Neuronal stem cell (in vitro differentiated cells): Measurements from ENCODE around the gene ZNF592.
"Not testable (repeated sequence)": the region's sequence is repeated elsewhere in the genome, so short reads cannot be mapped to it uniquely, and the experiment has no call there.

ENCODE experiments used
- DNase-seq: peaks from one replicate; pipeline ENCODE4 v3.0.0-alpha.2; 2013; ENCODE audit warnings: low spot score
- H2AFZ ChIP-seq: one replicate; pipeline ENCODE4 v1.6.1; 2013; ENCODE audit warnings: mild to moderate bottlenecking, low read length, inconsistent platforms
- H2AK5ac ChIP-seq: 2 replicates; pipeline ENCODE4 v1.6.1; 2013; ENCODE audit warnings: low read depth, mild to moderate bottlenecking, inconsistent platforms, low read length, moderate library complexity, mixed read lengths
- H2BK120ac ChIP-seq: 2 replicates; pipeline ENCODE4 v1.6.1; 2013; ENCODE audit warnings: low read depth, mild to moderate bottlenecking, inconsistent platforms, low read length, moderate library complexity, mixed read lengths
- H2BK12ac ChIP-seq: one replicate; pipeline ENCODE4 v1.6.1; 2013; ENCODE audit warnings: low read length, inconsistent platforms
- H2BK15ac ChIP-seq: 2 replicates; pipeline ENCODE4 v1.6.1; 2013; ENCODE audit warnings: mild to moderate bottlenecking, low read length, inconsistent platforms, mixed read lengths
- H2BK5ac ChIP-seq: one replicate; pipeline ENCODE4 v1.6.1; 2013; ENCODE audit warnings: inconsistent platforms, mild to moderate bottlenecking, low read length, moderate library complexity
- H3K14ac ChIP-seq: one replicate; pipeline ENCODE4 v1.6.1; 2013; ENCODE audit warnings: low read length, inconsistent platforms
- H3K18ac ChIP-seq: 2 replicates; pipeline ENCODE4 v1.6.1; 2013; ENCODE audit warnings: low read length, inconsistent platforms
- H3K23ac ChIP-seq: 2 replicates; pipeline ENCODE4 v1.6.1; 2013; ENCODE audit warnings: low read depth, mild to moderate bottlenecking, mixed read lengths, low read length, inconsistent platforms; ENCODE audit not compliant: poor library complexity
- H3K27ac ChIP-seq: replicated peaks from 3 replicates; pipeline ENCODE4 v1.5.1; 2013; ENCODE audit warnings: low read length, inconsistent platforms
- H3K27me3 ChIP-seq, 3 experiments: 2 replicates each; pipeline ENCODE4 v1.6.1; 2013; ENCODE audit warnings: low read length in 3 of 3, mild to moderate bottlenecking in 2 of 3, inconsistent platforms in 1 of 3, low read depth in 1 of 3, mixed read lengths in 1 of 3, moderate library complexity in 1 of 3; ENCODE audit not compliant: control insufficient read depth in 3 of 3, insufficient read depth in 3 of 3
- H3K36me3 ChIP-seq, 2 donors: replicated peaks in 1 of 2; 2 replicates each; pipeline ENCODE4 v1.6.1; 2013; ENCODE audit warnings: low read length in 2 of 2; ENCODE audit not compliant: control insufficient read depth in 2 of 2, insufficient read depth in 2 of 2
- H3K4ac ChIP-seq: 2 replicates; pipeline ENCODE4 v1.6.1; 2013; ENCODE audit warnings: inconsistent platforms, mild to moderate bottlenecking, low read length, moderate library complexity
- H3K4me1 ChIP-seq, 2 donors: 1 replicate in 1 of 2; 2 replicates in 1 of 2; pipeline ENCODE4 v1.6.1; 2013; ENCODE audit warnings: low read length in 2 of 2, low read depth in 1 of 2; ENCODE audit not compliant: control insufficient read depth in 2 of 2, insufficient read depth in 1 of 2
- H3K4me2 ChIP-seq: one replicate; pipeline ENCODE4 v1.6.1; 2013; ENCODE audit warnings: mild to moderate bottlenecking, low read length, inconsistent platforms; ENCODE audit not compliant: insufficient read depth, poor library complexity, severe bottlenecking
- H3K4me3 ChIP-seq, 2 donors: 2 replicates each; pipeline ENCODE4 v1.5.1; 2013; ENCODE audit warnings: low read length in 2 of 2, mild to moderate bottlenecking in 2 of 2, inconsistent platforms in 1 of 2, moderate library complexity in 1 of 2
- H3K79me1 ChIP-seq: one replicate; pipeline ENCODE4 v1.6.1; 2013; ENCODE audit warnings: low read depth, mild to moderate bottlenecking, inconsistent platforms, low read length, moderate library complexity
- H3K9ac ChIP-seq: one replicate; pipeline ENCODE4 v1.6.1; 2013; ENCODE audit warnings: mild to moderate bottlenecking, low read depth, low read length, inconsistent platforms; ENCODE audit not compliant: poor library complexity
- H3K9me3 ChIP-seq, 2 donors: replicated peaks in 1 of 2; 2 replicates each; pipeline versions ENCODE3 to v1.6.1; 2013; ENCODE audit warnings: low read length in 2 of 2, mild to moderate bottlenecking in 2 of 2, inconsistent platforms in 1 of 2, low read depth in 1 of 2, mixed read lengths in 1 of 2, moderate library complexity in 1 of 2; ENCODE audit not compliant: control insufficient read depth in 2 of 2, insufficient read depth in 1 of 2
- H4K8ac ChIP-seq: one replicate; pipeline ENCODE4 v1.6.1; 2013; ENCODE audit warnings: low read depth, mild to moderate bottlenecking, inconsistent platforms, low read length, moderate library complexity
- H4K91ac ChIP-seq: one replicate; pipeline ENCODE4 v1.6.1; 2013; ENCODE audit warnings: low read length, low read depth, mild to moderate bottlenecking, inconsistent platforms; ENCODE audit not compliant: poor library complexity
- WGBS, 2 donors: extraction: QIAGEN DNeasy Blood & Tissue Kit; methylation state at CpG; one replicate each; pipeline ENCODE4 v1.1.7; 2013; ENCODE audit warnings: missing lambda C conversion rate in 2 of 2, mixed read lengths in 1 of 2; ENCODE audit not compliant: insufficient read length in 2 of 2, insufficient replicate concordance in 1 of 2; ENCODE audit errors: extremely low coverage in 2 of 2; 5-methylcytosine and 5-hydroxymethylcytosine counted together

The ZNF592 gene

GRCh38 chr15:84751721-84752120 lies 3.3 kb downstream of the ZNF592 start:
- H3K4me3 ChIP-seq, H2AFZ ChIP-seq, H3K9me3 ChIP-seq, H3K27ac ChIP-seq, H2BK5ac ChIP-seq, H3K27me3 ChIP-seq, H4K8ac ChIP-seq, H3K79me1 ChIP-seq, H2BK120ac ChIP-seq, H2AK5ac ChIP-seq, H3K4ac ChIP-seq, H3K4me2 ChIP-seq, H2BK12ac ChIP-seq, H2BK15ac ChIP-seq, H3K23ac ChIP-seq, H3K4me1 ChIP-seq, H3K18ac ChIP-seq, H3K36me3 ChIP-seq, H4K91ac ChIP-seq, DNase-seq, H3K9ac ChIP-seq, H3K14ac ChIP-seq: not testable (repeated sequence)
- WGBS, 2 donors, result no CpG with 5 or more reads among the region's 6 CpGs

DNA sequence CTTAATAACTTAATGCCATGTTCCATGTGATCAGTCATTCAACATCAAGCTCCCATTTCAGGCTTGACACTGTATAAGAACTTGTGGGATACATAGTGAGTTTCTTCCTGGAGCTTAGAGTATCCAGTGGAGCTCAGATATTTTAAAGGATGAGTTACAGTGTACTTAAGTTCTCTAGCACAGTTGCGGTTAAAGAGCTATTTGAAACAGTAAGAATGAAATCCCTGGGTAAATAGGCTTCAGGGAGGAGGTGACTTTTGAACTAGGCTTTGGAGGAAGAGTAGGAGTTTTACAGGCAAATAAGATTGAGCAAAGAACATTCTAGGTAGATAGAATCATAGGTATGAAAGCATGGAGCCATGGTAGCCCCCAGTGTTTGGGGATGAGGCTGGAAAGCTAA lies 3.8 kb downstream of the ZNF592 start:
- H3K9ac ChIP-seq, result no peak overlapping the region

GRCh38 chr15:84752700-84753099 lies 4.3 kb downstream of the ZNF592 start:
- Histone ChIP-seq H3K27ac (no peak overlapping the region), H2BK5ac (no peak overlapping the region), H3K4me2 (no peak overlapping the region), H3K27me3 (no peaks in the 10 kb centered on the region), H3K9me3 (no peaks in the 10 kb centered on the region), H2AFZ (no peak overlapping the region), H2BK120ac (no peak overlapping the region), H3K79me1 (no peaks in the 10 kb centered on the region), H3K4me1 (peaks cover 6% of the 10 kb centered on the region in 2 donors), H2BK12ac (no peak overlapping the region), H3K36me3 (peaks cover 0 to 5% of the 10 kb centered on the region in 2 donors), H3K4me3 (no peak overlapping the region), H3K9ac (no peak overlapping the region), H2BK15ac (no peak overlapping the region), H3K4ac (no peak overlapping the region), H3K18ac (no peak overlapping the region), H3K14ac (no peak overlapping the region), H2AK5ac (no peak overlapping the region), H4K91ac (no peak overlapping the region), H4K8ac (no peak overlapping the region), H3K23ac (no peak overlapping the region)
- no CpG with 5 or more reads among the region's 3 CpGs for WGBS, 2 donors
- DNase-seq, result no peak

More for the DNA sequence above, 3.8 kb downstream of the ZNF592 start:
- no peaks in the 10 kb centered on the region for H3K27me3 ChIP-seq
- no peak overlapping the region for H4K8ac ChIP-seq
- WGBS, 2 donors, result no CpG with 5 or more reads among the region's 1 CpG
- no peak overlapping the region for H3K4ac ChIP-seq
- H2BK120ac ChIP-seq, result no peak overlapping the region
- H3K36me3 ChIP-seq, result peaks cover 0 to 5% of the 10 kb centered on the region in 2 donors
- H2BK5ac ChIP-seq, result no peak overlapping the region
- no peaks in the 10 kb centered on the region for H3K9me3 ChIP-seq
- no peak overlapping the region for H4K91ac ChIP-seq
- H3K4me2 ChIP-seq, result no peak overlapping the region
- H2BK15ac ChIP-seq, result no peak overlapping the region
- no peak overlapping the region for H3K27ac ChIP-seq
- no peak overlapping the region for H2AFZ ChIP-seq
- no peak overlapping the region for H3K23ac ChIP-seq
- no peak overlapping the region for H3K18ac ChIP-seq
- H3K79me1 ChIP-seq, result no peaks in the 10 kb centered on the region
- H2BK12ac ChIP-seq, result no peak overlapping the region
- peaks cover 6 to 9% of the 10 kb centered on the region in 2 donors for H3K4me1 ChIP-seq
- H3K4me3 ChIP-seq, result no peak overlapping the region
- no peak overlapping the region for H2AK5ac ChIP-seq
- no peak for DNase-seq
- no peak overlapping the region for H3K14ac ChIP-seq

- H3K18ac ChIP-seq, H2BK15ac ChIP-seq, H2AFZ ChIP-seq, H3K4ac ChIP-seq, H3K9ac ChIP-seq, H3K79me1 ChIP-seq, H3K9me3 ChIP-seq, H3K27ac ChIP-seq, H3K14ac ChIP-seq, H3K4me2 ChIP-seq, H2BK12ac ChIP-seq, H3K27me3 ChIP-seq, H4K91ac ChIP-seq, H4K8ac ChIP-seq, H3K4me3 ChIP-seq, DNase-seq, H3K4me1 ChIP-seq, H2BK120ac ChIP-seq, H3K36me3 ChIP-seq, H2AK5ac ChIP-seq, H3K23ac ChIP-seq, H2BK5ac ChIP-seq: not testable (repeated sequence)
- no CpG with 5 or more reads among the region's 4 CpGs for WGBS, 2 donors
Observed at GRCh38 chr15:84754889-84755288, 6.5 kb downstream of the ZNF592 start.
